Glomerular visceral epithelial cell (primary cell): ENCODE data around the gene ACSL6.

Source experiments
- DNase-seq: peaks from one replicate; pipeline ENCODE4 v3.0.0-alpha.2; 2016; ENCODE audit errors: extremely low spot score

ACSL6 gene

GRCh38 chr5:132017316-132017715 is 5.9 kb upstream of the ACSL6 start:
- DNase-seq = no peak

DNA sequence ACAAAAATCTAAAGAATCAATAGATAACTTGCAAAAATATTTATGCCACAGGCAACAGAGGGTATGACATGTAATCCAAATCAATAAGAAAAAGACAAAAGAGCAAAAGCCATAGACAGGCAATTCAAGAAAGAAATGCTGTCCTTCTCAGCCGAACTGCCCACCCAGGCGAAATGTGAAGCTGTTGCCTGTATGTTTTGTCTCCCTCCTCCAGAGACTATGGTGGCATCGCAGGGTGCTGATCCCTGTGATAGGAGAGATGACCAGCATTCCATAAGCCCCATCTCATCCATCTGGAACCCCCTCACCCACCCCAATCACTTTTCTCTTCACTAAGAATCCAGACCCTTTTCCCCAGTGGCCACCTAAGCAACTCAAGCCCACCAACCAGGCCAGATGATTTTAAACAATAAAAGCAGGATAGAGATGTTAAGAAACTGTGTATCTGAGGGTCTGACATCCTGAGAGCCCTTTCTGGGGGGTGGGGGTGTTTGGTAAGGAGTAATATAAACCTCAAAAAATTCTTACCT is 5.3 kb upstream of the ACSL6 start:
- no peak for DNase-seq

GRCh38 chr5:132013711-132014110 is 2.3 kb upstream of the ACSL6 start:
- no peak for DNase-seq

DNA sequence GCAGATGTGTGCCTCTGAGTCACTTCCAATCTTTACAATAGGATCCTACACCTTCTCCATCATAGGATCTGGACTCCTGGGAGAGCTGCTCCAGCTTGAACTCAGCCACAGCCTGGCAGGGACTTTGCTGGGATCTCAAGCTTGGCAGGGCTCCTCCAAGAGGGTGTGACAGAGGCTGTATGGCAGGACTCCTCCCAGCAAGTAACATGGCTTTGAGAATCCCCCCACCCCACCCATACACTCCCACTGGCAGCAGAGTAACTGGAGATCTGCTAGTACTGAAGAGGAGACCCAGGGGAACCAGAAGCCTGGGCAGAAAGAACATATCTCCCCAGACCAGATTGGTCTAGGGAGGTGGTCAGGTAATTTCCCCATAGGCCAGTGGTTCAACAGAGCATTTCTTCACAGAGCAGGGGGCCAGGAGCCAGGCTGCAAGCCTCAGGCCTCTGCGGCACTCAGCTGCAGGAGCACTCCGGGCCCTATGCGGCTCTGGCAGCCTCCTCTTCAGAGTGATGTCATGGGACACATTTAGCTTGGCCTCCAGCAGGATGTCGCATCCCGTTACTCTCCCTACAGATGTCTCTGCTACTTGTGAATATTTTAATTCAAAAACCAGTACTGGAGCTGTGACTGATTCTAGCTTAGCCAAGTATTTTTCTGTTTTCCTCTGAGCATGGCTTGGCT is 1.7 kb upstream of the ACSL6 start:
- no peak for DNase-seq

DNA sequence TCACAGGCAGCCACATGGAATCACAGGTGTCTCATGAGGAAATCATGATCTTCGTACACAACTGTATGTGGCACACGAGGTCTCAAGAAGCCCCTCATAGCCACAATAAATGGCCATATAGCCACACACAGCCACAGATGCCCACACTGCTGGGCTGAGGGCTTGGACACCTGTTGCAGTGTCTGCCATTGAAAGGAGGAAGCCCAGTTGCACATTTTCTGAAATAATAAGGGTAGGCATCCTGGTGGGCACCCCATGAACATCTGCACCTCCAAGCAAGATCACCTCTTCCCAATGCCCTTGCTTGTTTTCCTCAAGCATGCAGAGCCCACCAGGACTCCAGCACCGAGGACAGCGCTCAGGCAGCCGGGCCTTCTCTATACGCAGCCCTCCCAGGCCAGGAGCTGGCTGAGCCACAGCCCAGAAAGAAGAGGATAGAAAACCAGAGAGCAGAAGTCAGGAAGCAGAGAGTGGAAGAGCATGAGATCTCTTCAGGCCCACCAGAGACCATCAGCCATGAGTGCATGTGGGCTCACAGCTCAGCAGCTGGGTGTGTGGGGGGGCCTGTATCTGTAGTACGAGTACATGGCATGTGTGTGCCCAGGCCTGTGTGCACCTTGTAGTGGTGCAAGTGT is 1.0 kb upstream of the ACSL6 start:
- peak; percentile 62 for DNase-seq

DNA sequence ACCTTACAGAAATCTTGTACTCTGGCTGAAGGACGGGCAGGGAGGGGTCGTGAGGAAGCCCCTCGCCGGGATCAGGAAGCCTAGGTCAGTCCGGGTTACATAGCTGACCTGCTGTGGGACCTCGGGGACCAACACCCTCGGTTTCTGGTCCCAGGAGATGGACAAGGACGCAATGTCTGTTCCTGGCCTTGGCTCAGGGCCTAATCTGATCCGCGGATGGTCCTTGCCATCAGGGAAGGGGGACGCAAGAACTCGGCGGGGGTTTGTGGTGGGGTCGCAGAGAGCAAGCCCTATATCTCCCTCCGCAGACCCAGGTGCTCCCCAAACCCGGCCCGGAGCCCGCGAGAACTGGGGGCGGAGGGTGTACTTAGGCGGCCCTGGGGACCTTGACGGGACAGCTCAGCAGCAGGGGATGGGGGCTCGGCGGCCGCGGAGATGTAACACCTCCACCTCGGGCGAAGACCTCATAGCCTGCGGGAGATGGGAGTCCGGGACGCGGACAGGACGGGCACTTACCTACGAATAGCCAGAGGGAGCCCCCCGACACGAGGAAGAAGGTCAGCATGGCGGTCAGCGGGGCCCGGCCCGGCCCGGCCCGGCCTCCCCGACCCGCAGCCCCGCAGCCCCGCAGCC is 353 bp downstream of the ACSL6 start:
- DNase-seq = no peak

- DNase-seq = no peak
Observed at GRCh38 chr5:132010645-132010988, 841 bp downstream of the ACSL6 start.

GRCh38 chr5:132009706-132010405 is 1.6 kb downstream of the ACSL6 start:
- DNase-seq = no peak

- DNase-seq = no peak
Observed at GRCh38 chr5:132008961-132009680, 2.3 kb downstream of the ACSL6 start.

GRCh38 chr5:132008163-132008473 is 3.3 kb downstream of the ACSL6 start:
- no peak for DNase-seq

GRCh38 chr5:132007399-132008162 is 3.9 kb downstream of the ACSL6 start:
- DNase-seq = peak; percentile 79

DNA sequence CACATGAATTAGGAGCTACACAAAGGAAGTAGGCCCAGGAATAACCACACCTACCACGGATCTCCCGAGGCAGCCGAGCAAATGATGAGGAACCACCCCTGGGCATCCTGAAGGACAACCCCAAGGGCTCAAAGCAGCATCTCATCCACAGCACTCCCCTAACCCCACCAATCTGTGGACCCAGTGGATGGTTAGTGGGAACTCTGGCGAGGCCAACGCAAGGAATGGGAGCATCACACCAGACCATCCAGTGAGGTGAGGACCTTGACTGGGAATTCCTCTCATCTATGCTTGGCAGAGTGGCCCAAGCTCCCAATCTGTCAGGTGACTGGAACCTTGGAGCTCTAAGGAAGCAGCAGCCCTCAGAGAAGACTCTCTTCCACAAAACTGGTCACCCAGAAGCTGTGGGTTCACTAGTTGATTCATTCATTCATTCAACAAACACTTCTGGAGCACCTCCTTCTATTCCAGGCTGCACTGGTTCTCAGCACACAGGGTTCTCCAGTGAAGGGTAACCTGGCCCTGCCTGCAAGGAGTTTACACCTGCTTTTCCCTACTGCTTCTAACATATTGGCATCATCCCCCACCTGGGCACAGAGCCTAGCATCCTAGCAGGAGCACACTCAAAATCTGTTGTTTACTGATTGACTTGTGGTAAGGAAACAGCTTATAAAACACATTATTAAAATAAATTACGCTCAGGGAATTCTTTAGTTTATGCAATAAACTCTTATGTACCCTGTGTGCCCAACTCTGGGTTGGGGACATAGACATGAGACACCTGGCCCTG is 4.9 kb downstream of the ACSL6 start:
- DNase-seq = no peak

- DNase-seq = no peak
Observed at GRCh38 chr5:132005591-132005990, 5.9 kb downstream of the ACSL6 start.

- DNase-seq = no peak
Observed at GRCh38 chr5:132003982-132004381, 7.5 kb downstream of the ACSL6 start.

DNA sequence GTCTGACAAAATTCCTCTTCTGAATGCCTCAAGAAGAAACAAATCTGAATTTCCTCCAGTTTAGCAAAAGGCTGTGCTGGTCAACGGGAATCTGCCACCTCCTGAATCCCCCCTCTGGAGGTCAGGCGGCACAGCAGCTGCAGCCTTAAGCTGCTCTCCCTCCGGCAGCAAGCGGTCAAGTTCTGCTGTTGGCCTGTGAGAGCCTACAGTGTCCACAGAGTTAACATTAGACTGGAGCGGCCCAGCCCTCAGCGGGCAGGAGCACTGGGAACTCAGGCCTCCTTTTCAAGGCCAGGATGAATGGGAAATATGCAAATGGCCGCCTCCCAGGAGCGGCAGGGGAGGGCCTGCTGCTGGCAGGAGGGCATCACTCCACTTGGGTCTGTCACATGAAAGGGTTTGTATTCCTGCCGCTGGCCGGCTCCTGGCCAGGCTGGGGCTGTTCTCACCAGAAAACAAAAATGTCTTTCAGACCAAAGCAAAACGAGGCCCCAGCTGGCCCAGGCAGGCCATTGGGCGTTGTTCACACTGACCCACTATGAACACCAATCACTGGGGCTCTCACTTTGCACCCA is 8.2 kb downstream of the ACSL6 start:
- no peak for DNase-seq

DNA sequence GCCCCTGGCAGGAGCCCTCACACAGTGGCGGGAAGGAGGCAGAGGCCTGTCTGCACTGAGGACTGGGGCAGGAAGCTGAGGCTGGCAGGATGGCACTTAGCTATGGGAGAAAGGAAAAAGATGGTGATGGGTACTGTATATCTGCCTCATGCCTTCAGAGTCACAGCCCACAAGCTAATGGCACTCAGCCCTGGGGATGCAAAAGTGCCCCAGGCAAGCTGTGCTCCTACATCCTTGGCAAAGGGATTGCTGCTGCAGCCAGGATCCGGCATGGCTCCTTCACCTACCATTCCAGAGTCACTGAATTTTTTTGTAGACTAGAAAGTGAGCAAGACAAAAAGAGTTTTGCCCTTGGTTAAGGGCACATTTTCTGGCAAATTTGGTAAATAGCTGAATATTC is 8.7 kb downstream of the ACSL6 start:
- no peak for DNase-seq

- peak; percentile 32 for DNase-seq
Observed at GRCh38 chr5:132001647-132002561, 9.6 kb downstream of the ACSL6 start.

- no peak for DNase-seq
Observed at GRCh38 chr5:132000677-132001453, 10.6 kb downstream of the ACSL6 start.

DNA sequence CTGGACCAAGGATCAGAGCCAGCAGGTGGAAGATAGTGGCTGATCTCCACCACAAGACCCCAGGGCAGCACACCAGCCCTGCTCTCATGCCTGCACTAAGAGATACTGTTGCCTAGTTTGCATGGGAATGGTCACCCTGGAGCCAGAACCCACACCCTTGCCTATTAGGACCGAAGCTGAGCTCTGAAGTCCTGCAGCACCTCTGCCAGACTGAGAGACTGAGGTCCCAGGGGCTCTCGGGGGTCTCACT is 11.3 kb downstream of the ACSL6 start:
- DNase-seq = no peak
